ENCODE data around the gene NFX1.
"Not testable (repeated sequence)": the region's sequence is repeated elsewhere in the genome, so short reads cannot be mapped to it uniquely, and the experiment has no call there.

Gene NFX1

DNA sequence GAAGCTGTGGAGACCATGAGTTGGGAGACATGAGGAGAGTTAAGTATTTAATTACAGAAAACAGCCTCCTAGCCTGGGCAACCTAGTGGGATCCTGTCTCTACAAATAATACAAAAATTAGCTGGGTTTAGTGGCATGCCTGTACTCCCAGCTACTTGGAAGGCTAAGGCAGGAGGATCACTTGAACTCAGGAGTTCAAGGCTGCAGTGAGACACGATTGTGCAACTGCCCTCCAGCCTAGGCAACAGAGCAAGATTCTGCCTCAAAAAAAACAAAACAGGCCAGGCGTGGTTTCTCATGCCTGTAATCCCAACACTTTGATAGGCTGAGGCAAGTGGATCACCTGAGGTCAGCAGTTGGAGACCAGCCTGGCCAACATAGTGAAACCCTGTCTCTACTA is 59.4 kb downstream of the NFX1 start:
- Histone ChIP-seq H3K9me3 (ENCODE audit: control insufficient read depth, low read length) (no peaks in the 10 kb centered on the region), H3K36me3 (ENCODE audit: control insufficient read depth, insufficient read depth, low read length) (peaks cover 14% of the 10 kb centered on the region), H3K9ac (ENCODE audit: low read length) (no peak overlapping the region), H3K4me3 (ENCODE audit: low read length) (no peak overlapping the region), H3K27me3 (ENCODE audit: control insufficient read depth, insufficient read depth, low read length) (no peaks in the 10 kb centered on the region), H3K4me1 (ENCODE audit: control insufficient read depth, insufficient read depth, low read length) (peaks cover 22% of the 10 kb centered on the region)

DNA sequence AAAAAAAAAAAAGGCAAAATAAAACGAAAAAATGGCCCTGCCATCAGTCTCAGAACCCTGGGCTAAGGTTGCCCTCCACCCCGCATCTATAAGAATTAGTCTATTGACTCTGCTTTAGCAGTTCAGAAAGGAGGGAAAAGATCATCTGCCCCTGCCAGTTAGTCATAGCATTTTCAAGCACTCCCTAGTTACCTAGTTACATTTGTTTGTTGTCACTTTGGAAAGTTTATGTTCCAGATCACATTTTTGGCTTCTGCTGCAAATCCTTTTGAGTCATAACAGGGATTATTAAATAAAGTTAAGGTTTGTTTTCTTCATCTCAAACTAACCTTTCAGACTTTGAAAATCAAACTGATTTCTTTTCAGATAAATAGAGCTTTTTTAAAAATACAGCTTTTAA is 60.0 kb downstream of the NFX1 start:
- H3K9me3 ChIP-seq (ENCODE audit: control insufficient read depth, low read length): no peaks in the 10 kb centered on the region
- H3K4me1 ChIP-seq (ENCODE audit: control insufficient read depth, insufficient read depth, low read length): peaks cover 25% of the 10 kb centered on the region
- no peak overlapping the region for H3K4me3 ChIP-seq (ENCODE audit: low read length)
- no peaks in the 10 kb centered on the region for H3K27me3 ChIP-seq (ENCODE audit: control insufficient read depth, insufficient read depth, low read length)
- H3K36me3 ChIP-seq (ENCODE audit: control insufficient read depth, insufficient read depth, low read length): peaks cover 14% of the 10 kb centered on the region
- H3K9ac ChIP-seq (ENCODE audit: low read length): no peak overlapping the region

GRCh38 chr9:33351547-33351946 is 61.2 kb downstream of the NFX1 start:
- peaks cover 8% of the 10 kb centered on the region for H3K36me3 ChIP-seq (ENCODE audit: control insufficient read depth, insufficient read depth, low read length)
- no peaks in the 10 kb centered on the region for H3K27me3 ChIP-seq (ENCODE audit: control insufficient read depth, insufficient read depth, low read length)
- no peak overlapping the region for H3K4me3 ChIP-seq (ENCODE audit: low read length)
- H3K4me1 ChIP-seq (ENCODE audit: control insufficient read depth, insufficient read depth, low read length): peaks cover 25% of the 10 kb centered on the region
- H3K9ac ChIP-seq (ENCODE audit: low read length): no peak overlapping the region
- H3K9me3 ChIP-seq (ENCODE audit: control insufficient read depth, low read length): no peaks in the 10 kb centered on the region

DNA sequence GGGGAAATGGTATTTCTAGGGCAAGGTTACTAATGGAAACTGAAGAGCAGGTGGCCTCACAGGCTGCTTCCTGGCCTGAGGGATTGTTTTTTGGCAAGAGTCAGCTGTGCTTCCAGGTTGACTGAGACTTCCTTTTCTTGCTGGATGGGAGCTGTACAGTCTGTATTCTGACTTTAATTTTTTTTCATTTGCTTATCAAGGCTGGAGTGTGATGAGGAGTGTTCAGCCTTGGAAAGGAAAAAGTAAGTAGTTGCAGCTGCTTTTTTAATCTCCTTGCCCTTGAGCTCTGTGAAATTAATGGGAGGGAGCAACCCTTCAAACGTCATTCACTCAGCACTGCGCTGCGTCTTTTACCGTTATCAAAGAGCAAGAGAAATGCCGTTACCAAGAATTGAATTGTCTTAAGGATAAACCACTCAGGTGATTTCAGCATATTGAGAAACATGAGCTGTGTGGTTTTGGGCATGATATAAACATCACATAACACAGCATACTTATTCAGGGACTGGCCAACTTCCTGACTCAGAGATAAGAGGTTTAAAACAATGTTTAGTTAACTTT is 64.4 kb downstream of the NFX1 start:
- Histone ChIP-seq H3K4me3 (ENCODE audit: low read length) (no peak overlapping the region), H3K27me3 (ENCODE audit: control insufficient read depth, insufficient read depth, low read length) (no peaks in the 10 kb centered on the region), H3K9me3 (ENCODE audit: control insufficient read depth, low read length) (no peaks in the 10 kb centered on the region), H3K4me1 (ENCODE audit: control insufficient read depth, insufficient read depth, low read length) (peaks cover 22% of the 10 kb centered on the region), H3K36me3 (ENCODE audit: control insufficient read depth, insufficient read depth, low read length) (no peaks in the 10 kb centered on the region), H3K9ac (ENCODE audit: low read length) (no peak overlapping the region)

- H3K9ac ChIP-seq (ENCODE audit: low read length): no peak overlapping the region
- H3K4me3 ChIP-seq (ENCODE audit: low read length): no peak overlapping the region
- H3K9me3 ChIP-seq (ENCODE audit: control insufficient read depth, low read length): no peaks in the 10 kb centered on the region
- H3K4me1 ChIP-seq (ENCODE audit: control insufficient read depth, insufficient read depth, low read length): peaks cover 11% of the 10 kb centered on the region
- H3K27me3 ChIP-seq (ENCODE audit: control insufficient read depth, insufficient read depth, low read length): no peaks in the 10 kb centered on the region
- no peaks in the 10 kb centered on the region for H3K36me3 ChIP-seq (ENCODE audit: control insufficient read depth, insufficient read depth, low read length)
These were observed 65.6 kb downstream of the NFX1 start for GRCh38 chr9:33355933-33356332.

GRCh38 chr9:33358641-33359040 is 68.3 kb downstream of the NFX1 start:
- H3K4me3 ChIP-seq (ENCODE audit: low read length); H3K9ac ChIP-seq (ENCODE audit: low read length); H3K36me3 ChIP-seq (ENCODE audit: control insufficient read depth, insufficient read depth, low read length); H3K27me3 ChIP-seq (ENCODE audit: control insufficient read depth, insufficient read depth, low read length); H3K9me3 ChIP-seq (ENCODE audit: control insufficient read depth, low read length): not testable (repeated sequence)
- H3K4me1 ChIP-seq (ENCODE audit: control insufficient read depth, insufficient read depth, low read length): peaks cover 10% of the 10 kb centered on the region

DNA sequence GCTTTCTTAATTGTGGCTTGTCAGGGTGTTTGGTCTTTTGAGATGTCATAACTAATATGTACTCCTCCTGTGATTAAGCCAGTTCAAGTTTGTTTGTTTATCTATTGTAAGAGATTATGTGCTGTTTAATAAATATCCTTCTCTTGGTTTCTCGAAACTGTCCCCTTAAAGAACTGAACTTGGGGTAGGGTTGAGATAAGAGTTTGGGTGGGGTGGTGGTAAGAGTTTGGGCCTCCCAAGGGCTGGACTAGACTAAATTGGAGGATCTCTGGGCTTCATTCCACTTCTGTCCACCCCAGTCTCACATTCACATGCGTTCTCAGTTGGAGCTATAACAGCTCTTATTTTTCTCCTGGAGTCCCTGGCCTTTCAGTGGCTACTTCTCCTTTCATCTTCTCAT is 73.8 kb downstream of the NFX1 start:
- Histone ChIP-seq H3K27me3 (ENCODE audit: control insufficient read depth, insufficient read depth, low read length) (no peaks in the 10 kb centered on the region), H3K36me3 (ENCODE audit: control insufficient read depth, insufficient read depth, low read length) (no peaks in the 10 kb centered on the region), H3K9me3 (ENCODE audit: control insufficient read depth, low read length) (no peaks in the 10 kb centered on the region), H3K4me1 (ENCODE audit: control insufficient read depth, insufficient read depth, low read length) (no peaks in the 10 kb centered on the region), H3K9ac (ENCODE audit: low read length) (no peak overlapping the region), H3K4me3 (ENCODE audit: low read length) (no peak overlapping the region)

GRCh38 chr9:33364814-33365213 is 74.5 kb downstream of the NFX1 start:
- not testable (repeated sequence) for H3K4me1 ChIP-seq (ENCODE audit: control insufficient read depth, insufficient read depth, low read length); H3K9me3 ChIP-seq (ENCODE audit: control insufficient read depth, low read length); H3K9ac ChIP-seq (ENCODE audit: low read length); H3K4me3 ChIP-seq (ENCODE audit: low read length); H3K27me3 ChIP-seq (ENCODE audit: control insufficient read depth, insufficient read depth, low read length); H3K36me3 ChIP-seq (ENCODE audit: control insufficient read depth, insufficient read depth, low read length)

- H3K4me1 ChIP-seq (ENCODE audit: control insufficient read depth, insufficient read depth, low read length): no peaks in the 10 kb centered on the region
- no peaks in the 10 kb centered on the region for H3K36me3 ChIP-seq (ENCODE audit: control insufficient read depth, insufficient read depth, low read length)
- no peak overlapping the region for H3K4me3 ChIP-seq (ENCODE audit: low read length)
- no peaks in the 10 kb centered on the region for H3K27me3 ChIP-seq (ENCODE audit: control insufficient read depth, insufficient read depth, low read length)
- H3K9me3 ChIP-seq (ENCODE audit: control insufficient read depth, low read length): no peaks in the 10 kb centered on the region
- no peak overlapping the region for H3K9ac ChIP-seq (ENCODE audit: low read length)
These were observed 76.7 kb downstream of the NFX1 start for GRCh38 chr9:33366979-33367480.

DNA sequence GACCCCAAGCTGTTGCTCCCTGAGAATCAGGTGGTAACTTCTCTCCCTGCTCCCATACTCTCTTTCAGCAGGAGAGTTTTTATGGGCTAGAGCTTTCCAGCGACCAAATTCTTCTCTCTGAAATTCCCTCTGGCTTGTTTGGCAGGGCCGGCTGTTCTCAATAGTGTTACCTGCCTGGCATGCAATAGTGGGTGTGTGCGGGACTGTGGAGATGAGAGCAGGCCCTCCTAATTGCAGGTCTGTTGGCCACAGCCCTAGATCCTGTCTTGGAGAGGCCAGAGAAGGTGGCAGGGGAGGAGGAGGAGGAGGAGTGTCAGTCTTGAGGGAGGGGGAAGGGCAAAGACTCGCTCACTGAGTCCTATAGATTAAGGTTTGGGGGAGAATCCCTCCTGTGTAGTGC is 82.6 kb downstream of the NFX1 start:
- H3K9me3 ChIP-seq (ENCODE audit: control insufficient read depth, low read length): no peaks in the 10 kb centered on the region
- peaks cover 9% of the 10 kb centered on the region for H3K4me1 ChIP-seq (ENCODE audit: control insufficient read depth, insufficient read depth, low read length)
- no peak overlapping the region for H3K9ac ChIP-seq (ENCODE audit: low read length)
- no peaks in the 10 kb centered on the region for H3K27me3 ChIP-seq (ENCODE audit: control insufficient read depth, insufficient read depth, low read length)
- H3K36me3 ChIP-seq (ENCODE audit: control insufficient read depth, insufficient read depth, low read length): no peaks in the 10 kb centered on the region
- no peak overlapping the region for H3K4me3 ChIP-seq (ENCODE audit: low read length)

- Histone ChIP-seq H3K4me1 (ENCODE audit: control insufficient read depth, insufficient read depth, low read length) (peaks cover 9% of the 10 kb centered on the region), H3K4me3 (ENCODE audit: low read length) (no peak overlapping the region), H3K36me3 (ENCODE audit: control insufficient read depth, insufficient read depth, low read length) (no peaks in the 10 kb centered on the region), H3K27me3 (ENCODE audit: control insufficient read depth, insufficient read depth, low read length) (no peaks in the 10 kb centered on the region), H3K9ac (ENCODE audit: low read length) (no peak overlapping the region), H3K9me3 (ENCODE audit: control insufficient read depth, low read length) (no peaks in the 10 kb centered on the region)
These were observed 83.9 kb downstream of the NFX1 start for GRCh38 chr9:33374190-33374589.

DNA sequence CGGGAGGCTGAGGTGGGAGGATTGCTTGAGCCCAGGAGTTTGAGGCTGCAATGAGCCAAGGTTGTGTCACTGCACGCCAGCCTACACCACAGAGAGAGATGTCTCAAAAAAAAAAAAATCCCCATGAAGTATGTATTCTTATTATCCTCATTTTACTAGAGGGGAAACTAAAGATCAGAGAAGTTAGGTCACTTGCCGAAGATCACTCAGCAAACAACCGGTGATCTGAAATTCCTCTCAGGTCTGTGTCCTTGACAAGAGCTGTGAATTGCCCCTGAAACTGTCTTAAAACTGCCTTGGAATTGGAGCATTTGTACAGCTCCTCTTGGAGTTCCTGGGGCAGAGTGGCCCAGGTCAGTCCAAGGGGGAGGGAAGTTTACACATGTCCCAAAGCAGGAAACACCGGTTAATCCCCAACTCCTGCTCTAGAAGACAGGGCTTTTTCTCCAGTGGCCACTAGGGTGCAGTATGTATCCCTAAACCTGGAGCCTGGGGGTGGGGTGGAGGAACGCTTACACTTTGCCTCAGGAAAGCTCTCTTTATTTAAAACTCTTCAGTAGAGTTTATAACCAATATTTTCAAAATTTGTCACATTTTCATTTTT is 84.4 kb downstream of the NFX1 start:
- peaks cover 9% of the 10 kb centered on the region for H3K4me1 ChIP-seq (ENCODE audit: control insufficient read depth, insufficient read depth, low read length)
- H3K4me3 ChIP-seq (ENCODE audit: low read length): no peak overlapping the region
- H3K27me3 ChIP-seq (ENCODE audit: control insufficient read depth, insufficient read depth, low read length): no peaks in the 10 kb centered on the region
- no peaks in the 10 kb centered on the region for H3K36me3 ChIP-seq (ENCODE audit: control insufficient read depth, insufficient read depth, low read length)
- no peaks in the 10 kb centered on the region for H3K9me3 ChIP-seq (ENCODE audit: control insufficient read depth, low read length)
- no peak overlapping the region for H3K9ac ChIP-seq (ENCODE audit: low read length)

All from mucosa of stomach (tissue), 1 donor.